ENCODE data around the gene PCLO.

DNA sequence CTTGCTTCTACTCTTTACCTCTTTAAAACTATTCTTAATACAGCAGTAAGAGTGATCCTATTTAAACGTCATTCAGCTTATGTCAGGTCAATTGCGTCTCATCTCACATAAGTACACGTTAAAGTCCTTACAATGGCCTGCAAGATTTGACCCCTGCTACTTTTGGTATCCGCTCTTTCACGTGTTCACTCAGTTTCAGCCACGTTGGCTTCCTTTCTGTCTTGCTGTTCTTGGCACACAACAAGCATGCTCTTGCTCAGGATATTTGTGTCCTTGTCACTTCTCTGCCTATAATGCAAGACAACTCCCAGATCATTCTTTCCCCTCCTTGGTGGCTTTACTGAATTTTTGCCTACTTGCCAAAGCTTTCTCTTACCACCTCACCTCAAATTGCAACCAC, 296.8 kb downstream of the PCLO start:
- TF ChIP-seq POLR2A (IDR thresholded peaks at IDR 0.05; ENCODE audit: low read depth, low read length), result no peak
- TF ChIP-seq TAF1 (IDR thresholded peaks at IDR 0.05; ENCODE audit: borderline replicate concordance, low read depth, low read length), result no peak
